Tibial nerve (tissue), 4 donors: ENCODE data around the gene ITK.

Experiments
- EP300 ChIP-seq, 2 donors: sonication (generic); formaldehyde crosslinking; IDR thresholded peaks; one replicate each; pipeline ENCODE4 v1.6.1; 2017; ENCODE audit warnings: antibody characterized with exemption in 2 of 2, mild to moderate bottlenecking in 1 of 2
- POLR2A ChIP-seq, 2 donors: fragments of 450-650 bp; IDR thresholded peaks; one replicate each; pipeline ENCODE4 v1.6.1; 2017; ENCODE audit warnings: antibody characterized with exemption in 2 of 2, mild to moderate bottlenecking in 2 of 2, moderate library complexity in 2 of 2
- TF ChIP-seq, protein P1 (sequence below), 5 experiments: fragments of 200-600 bp in 3 of 5; fragments of 450-650 bp in 2 of 5; sonication (generic) in 3 of 5; IDR thresholded peaks; one replicate each; pipeline ENCODE4 v1.5.1; 2016 to 2019; ENCODE audit warnings: antibody characterized with exemption in 5 of 5, mild to moderate bottlenecking in 3 of 5, moderate library complexity in 2 of 5

DNA sequence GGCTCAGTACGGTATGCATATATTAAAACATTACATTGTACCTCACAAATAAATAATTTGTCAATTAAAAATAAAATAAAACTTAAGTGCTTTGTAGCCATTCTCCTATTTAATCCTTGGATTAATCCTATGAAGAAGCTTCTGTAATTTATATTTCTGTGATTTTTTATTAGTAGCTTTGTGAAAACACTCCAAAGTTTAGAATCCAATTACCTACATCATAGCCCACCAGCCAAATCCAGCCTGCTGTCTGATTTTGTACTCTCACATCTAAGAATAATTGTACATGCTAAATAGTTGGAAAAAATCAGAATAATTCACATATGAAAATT, 48.4 kb upstream of the ITK start:
- TF ChIP-seq, protein P1, sequence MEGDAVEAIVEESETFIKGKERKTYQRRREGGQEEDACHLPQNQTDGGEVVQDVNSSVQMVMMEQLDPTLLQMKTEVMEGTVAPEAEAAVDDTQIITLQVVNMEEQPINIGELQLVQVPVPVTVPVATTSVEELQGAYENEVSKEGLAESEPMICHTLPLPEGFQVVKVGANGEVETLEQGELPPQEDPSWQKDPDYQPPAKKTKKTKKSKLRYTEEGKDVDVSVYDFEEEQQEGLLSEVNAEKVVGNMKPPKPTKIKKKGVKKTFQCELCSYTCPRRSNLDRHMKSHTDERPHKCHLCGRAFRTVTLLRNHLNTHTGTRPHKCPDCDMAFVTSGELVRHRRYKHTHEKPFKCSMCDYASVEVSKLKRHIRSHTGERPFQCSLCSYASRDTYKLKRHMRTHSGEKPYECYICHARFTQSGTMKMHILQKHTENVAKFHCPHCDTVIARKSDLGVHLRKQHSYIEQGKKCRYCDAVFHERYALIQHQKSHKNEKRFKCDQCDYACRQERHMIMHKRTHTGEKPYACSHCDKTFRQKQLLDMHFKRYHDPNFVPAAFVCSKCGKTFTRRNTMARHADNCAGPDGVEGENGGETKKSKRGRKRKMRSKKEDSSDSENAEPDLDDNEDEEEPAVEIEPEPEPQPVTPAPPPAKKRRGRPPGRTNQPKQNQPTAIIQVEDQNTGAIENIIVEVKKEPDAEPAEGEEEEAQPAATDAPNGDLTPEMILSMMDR (IDR thresholded peaks at IDR 0.05), result no peak
- TF ChIP-seq POLR2A (IDR thresholded peaks at IDR 0.05) (no peak), EP300 (IDR thresholded peaks at IDR 0.05) (no peak)
